DMS53 treated with DMSO at 0.1 percent for 48 hours (cell line): Measurements from ENCODE around the gene KLHL33.

ENCODE experiments used
- DNase-seq: peaks from one replicate; lab custom pipeline; 2025; ENCODE audit not compliant: unreplicated experiment; lab: John Stamatoyannopoulos, UW

The KLHL33 gene

DNA sequence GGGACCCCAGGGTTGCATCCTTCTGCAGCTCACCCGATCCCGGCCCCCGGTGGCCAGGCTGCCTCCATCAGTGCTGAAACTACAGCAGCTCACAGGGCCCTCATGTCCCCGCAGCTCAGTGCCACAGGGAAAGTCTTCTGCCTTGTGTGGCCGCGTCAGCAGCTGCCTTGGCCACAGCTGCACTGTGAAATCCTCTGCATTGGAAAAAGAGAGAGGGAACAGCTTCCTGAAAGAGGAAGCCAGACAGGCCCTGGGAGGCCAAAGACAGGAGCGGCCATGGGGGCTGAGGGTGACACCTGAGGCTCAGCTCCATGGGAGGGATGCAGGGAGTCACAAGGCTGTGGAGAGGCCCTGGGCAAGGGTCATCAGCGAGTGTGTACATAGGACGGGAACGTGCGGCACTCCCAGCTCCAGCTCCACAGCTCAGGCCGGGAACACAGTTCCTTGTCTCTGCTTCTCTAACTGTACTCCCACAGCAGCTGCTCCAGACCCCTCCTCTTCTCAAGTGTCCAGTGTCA, 59.8 kb downstream of the KLHL33 start:
- DNase-seq: no peak
